IMR-90 (cell line): ENCODE measurements around the gene CDH13. TPM values are rescaled to one million over a fixed set of nuclear protein-coding genes. Genes with fewer than 3 reads are reported as not detected.

Experiments
- ATAC-seq: fragments of 200-7000 bp; cut with Tn5 transposase; 2 replicates; pipeline ENCODE4 v1.9.1; 2020; ENCODE audit warnings: low read depth, mild to moderate bottlenecking, moderate library complexity
- BruUV-seq: library from RNA; stranded (reverse); fragments of 400-500 nt; replicated peaks from 2 replicates; lab custom pipeline; 2021; lab: Mats Ljungman, UMichigan
- CTCF ChIA-PET: fragments of 300-600 bp; formaldehyde crosslinking; extraction: SDS; loops from one replicate; lab custom pipeline; 2021; ENCODE audit warnings: antibody characterized with exemption; lab: Yijun Ruan, JAX
- POLR2A ChIA-PET: fragments of 300-600 bp; sonication (Branson Sonifier 250); formaldehyde crosslinking; loops from one replicate; lab custom pipeline; 2022; ENCODE audit warnings: antibody characterized with exemption; ENCODE audit not compliant: unreplicated experiment; lab: Charles Lee
- DNase-seq: peaks from one replicate; pipeline ENCODE4 v3.0.0; 2013
- H2AFZ ChIP-seq: replicated peaks from 2 replicates; pipeline ENCODE3; 2013; ENCODE audit warnings: low read length, mild to moderate bottlenecking; ENCODE audit not compliant: poor library complexity
- H2AK5ac ChIP-seq: 2 replicates; pipeline ENCODE4 v1.6.1; 2013; ENCODE audit warnings: low read depth, low read length, inconsistent platforms
- H2AK9ac ChIP-seq: replicated peaks from 2 replicates; pipeline ENCODE3; 2013; ENCODE audit warnings: mild to moderate bottlenecking, low read depth, low read length, moderate library complexity; ENCODE audit not compliant: poor library complexity
- H2BK120ac ChIP-seq: 2 replicates; pipeline ENCODE4 v1.6.1; 2013; ENCODE audit warnings: low read depth, low read length, inconsistent platforms
- H2BK15ac ChIP-seq: 3 replicates; pipeline ENCODE4 v1.6.1; 2013; ENCODE audit warnings: low read depth, low read length, inconsistent platforms
- H2BK20ac ChIP-seq: 2 replicates; pipeline ENCODE4 v1.6.1; 2013; ENCODE audit warnings: low read depth, mild to moderate bottlenecking, inconsistent platforms, low read length, moderate library complexity
- H2BK5ac ChIP-seq: 2 replicates; pipeline ENCODE4 v1.6.1; 2013; ENCODE audit warnings: mild to moderate bottlenecking, low read depth, low read length, inconsistent platforms; ENCODE audit not compliant: poor library complexity, severe bottlenecking
- H3K14ac ChIP-seq: replicated peaks from 2 replicates; pipeline ENCODE4 v1.6.1; 2013; ENCODE audit warnings: low read depth, low read length, inconsistent platforms
- H3K18ac ChIP-seq: 2 replicates; pipeline ENCODE4 v1.6.1; 2013; ENCODE audit warnings: low read depth, low read length, control low read depth
- H3K23ac ChIP-seq: 2 replicates; pipeline ENCODE4 v1.6.1; 2013; ENCODE audit warnings: low read depth, low read length, inconsistent platforms
- H3K27ac ChIP-seq: 2 replicates; pipeline ENCODE4 v1.5.1; 2013; ENCODE audit warnings: mild to moderate bottlenecking, control low read depth, low read length; ENCODE audit not compliant: insufficient read depth
- H3K27me3 ChIP-seq: 2 replicates; pipeline ENCODE4 v1.6.1; 2013; ENCODE audit warnings: low read length; ENCODE audit not compliant: control insufficient read depth, insufficient read depth
- H3K36me3 ChIP-seq: 2 replicates; pipeline ENCODE4 v1.6.1; 2013; ENCODE audit warnings: low read length, mixed read lengths; ENCODE audit not compliant: control insufficient read depth, insufficient read depth
- H3K4ac ChIP-seq: 2 replicates; pipeline ENCODE4 v1.6.1; 2013; ENCODE audit warnings: low read depth, low read length, inconsistent platforms
- H3K4me1 ChIP-seq: 2 replicates; pipeline ENCODE4 v1.6.1; 2013; ENCODE audit warnings: low read length, mixed read lengths; ENCODE audit not compliant: control insufficient read depth, insufficient read depth
- H3K4me2 ChIP-seq: 2 replicates; pipeline ENCODE4 v1.6.1; 2013; ENCODE audit warnings: low read depth, mild to moderate bottlenecking, control low read depth, low read length, moderate library complexity
- H3K4me3 ChIP-seq: 2 replicates; pipeline ENCODE4 v1.5.1; 2013; ENCODE audit warnings: low read depth, mild to moderate bottlenecking, control low read depth, low read length, moderate library complexity; ENCODE audit not compliant: insufficient read depth
- H3K56ac ChIP-seq: 2 replicates; pipeline ENCODE4 v1.6.1; 2013; ENCODE audit warnings: low read length, inconsistent platforms; ENCODE audit not compliant: insufficient read depth; ENCODE audit errors: extremely low read depth
- H3K79me1 ChIP-seq, 2 experiments: 2 replicates each; pipeline ENCODE4 v1.6.1; 2013; ENCODE audit warnings: low read length in 2 of 2, inconsistent platforms in 1 of 2, low read depth in 1 of 2
- H3K9ac ChIP-seq: 2 replicates; pipeline ENCODE4 v1.6.1; 2013; ENCODE audit warnings: low read depth, low read length, control low read depth
- H3K9me1 ChIP-seq: 2 replicates; pipeline ENCODE4 v1.6.1; 2013; ENCODE audit warnings: low read length, inconsistent platforms; ENCODE audit not compliant: insufficient read depth
- H3K9me3 ChIP-seq: 2 replicates; pipeline ENCODE4 v1.6.1; 2013; ENCODE audit warnings: low read length; ENCODE audit not compliant: control insufficient read depth, insufficient read depth
- H4K20me1 ChIP-seq: 2 replicates; pipeline ENCODE4 v1.6.1; 2013; ENCODE audit warnings: low read length, inconsistent platforms; ENCODE audit not compliant: insufficient read depth
- H4K5ac ChIP-seq: 2 replicates; pipeline ENCODE4 v1.6.1; 2013; ENCODE audit warnings: mild to moderate bottlenecking, low read depth, low read length, control low read depth
- H4K8ac ChIP-seq, 2 experiments: 2 replicates each; pipeline ENCODE4 v1.6.1; 2013; ENCODE audit warnings: low read depth in 2 of 2, low read length in 2 of 2, control low read depth in 1 of 2, inconsistent platforms in 1 of 2
- H4K91ac ChIP-seq: 2 replicates; pipeline ENCODE4 v1.6.1; 2013; ENCODE audit warnings: low read depth, low read length, inconsistent platforms; ENCODE audit not compliant: insufficient read depth
- BHLHE40 ChIP-seq: fragments of 150-350 bp; IDR thresholded peaks from 2 replicates; pipeline ENCODE4 v1.6.1; 2016; ENCODE audit warnings: mild to moderate bottlenecking, low read depth, low read length
- CEBPB ChIP-seq: IDR thresholded peaks from 2 replicates; pipeline ENCODE4 v1.6.1; 2012; ENCODE audit warnings: low read depth, low read length, improper control_type of control experiment
- CHD1 ChIP-seq: IDR thresholded peaks from 2 replicates; pipeline ENCODE4 v1.6.1; 2012; ENCODE audit warnings: low read depth, low read length, improper control_type of control experiment
- CTCF ChIP-seq: conservative IDR thresholded peaks from 2 replicates; pipeline ENCODE4 v1.5.1; 2012; ENCODE audit warnings: mild to moderate bottlenecking, low read depth, low read length, improper control_type of control experiment
- ELK1 ChIP-seq: fragments of 150-350 bp; IDR thresholded peaks from 2 replicates; pipeline ENCODE4 v1.6.1; 2016; ENCODE audit warnings: low read depth, mild to moderate bottlenecking, low read length, moderate library complexity, borderline replicate concordance
- FOS ChIP-seq: fragments of 150-350 bp; IDR thresholded peaks from 2 replicates; pipeline ENCODE4 v1.6.1; 2016; ENCODE audit warnings: low read depth, low read length
- MXI1 ChIP-seq: IDR thresholded peaks from 2 replicates; pipeline ENCODE4 v1.6.1; 2012; ENCODE audit warnings: low read depth, mild to moderate bottlenecking, low read length, moderate library complexity, borderline replicate concordance
- POLR2A ChIP-seq: IDR thresholded peaks from 2 replicates; pipeline ENCODE4 v1.6.1; 2012; ENCODE audit warnings: mild to moderate bottlenecking, low read depth, low read length
- RAD21 ChIP-seq: IDR thresholded peaks from 2 replicates; pipeline ENCODE4 v1.6.1; 2012; ENCODE audit warnings: low read length, improper control_type of control experiment
- SMC3 ChIP-seq: fragments of 150-350 bp; IDR thresholded peaks from 2 replicates; pipeline ENCODE4 v1.6.1; 2016; ENCODE audit warnings: low read depth, mild to moderate bottlenecking, antibody characterized with exemption, low read length, moderate library complexity
- WGBS, 2 experiments: methylation state at CpG; one replicate each; pipeline versions ENCODE4 v1.1.5 to v1.1.7; 2013; ENCODE audit warnings: missing lambda C conversion rate in 2 of 2; ENCODE audit not compliant: insufficient read length in 1 of 2; ENCODE audit errors: extremely low coverage in 2 of 2; 5-methylcytosine and 5-hydroxymethylcytosine counted together
- dilution Hi-C: fragments of 300-500 bp; cut with HindIII; formaldehyde crosslinking; loops from one replicate; pipeline ENCODE4 v1.14.3; 2018; ENCODE audit warnings: low sequenced_read_pairs; ENCODE audit not compliant: unreplicated experiment
- in situ Hi-C: fragments of 300-500 bp; cut with MboI; formaldehyde crosslinking; loops from 3 replicates; pipeline ENCODE4 v1.14.3; 2019; ENCODE audit warnings: low sequenced_read_pairs, inconsistent platforms, mixed read lengths
- intact Hi-C: fragments of 100-400 bp; cut with micrococcal nuclease; formaldehyde crosslinking; loops from 2 replicates; pipeline ENCODE4 v1.10.0; 2022
- polyA plus RNA-seq, 3 experiments: library from polyadenylated mRNA; depleted of rRNA; stranded (reverse); fragments of >200 nt; gene quantifications; 2 replicates each; pipeline ENCODE4 v1.2.3, GENCODE V29; 2012; ENCODE audit warnings: low replicate concordance in 1 of 3
- total RNA-seq: library from RNA; depleted of rRNA; stranded (reverse); fragments of >200 nt; gene quantifications from 2 replicates; pipeline ENCODE4 v1.2.3, GENCODE V29; 2012
- TF ChIP-seq, protein P1 (sequence below): fragments of 150-350 bp; IDR thresholded peaks from 2 replicates; pipeline ENCODE4 v1.6.1; 2017; ENCODE audit warnings: mild to moderate bottlenecking, antibody characterized with exemption, low read length, low read depth

The CDH13 gene
- total and polyA plus RNA-seq, 2 of the 4 experiments (the other 2 are of a cell fraction): 61.6 to 74.7 TPM

DNA sequence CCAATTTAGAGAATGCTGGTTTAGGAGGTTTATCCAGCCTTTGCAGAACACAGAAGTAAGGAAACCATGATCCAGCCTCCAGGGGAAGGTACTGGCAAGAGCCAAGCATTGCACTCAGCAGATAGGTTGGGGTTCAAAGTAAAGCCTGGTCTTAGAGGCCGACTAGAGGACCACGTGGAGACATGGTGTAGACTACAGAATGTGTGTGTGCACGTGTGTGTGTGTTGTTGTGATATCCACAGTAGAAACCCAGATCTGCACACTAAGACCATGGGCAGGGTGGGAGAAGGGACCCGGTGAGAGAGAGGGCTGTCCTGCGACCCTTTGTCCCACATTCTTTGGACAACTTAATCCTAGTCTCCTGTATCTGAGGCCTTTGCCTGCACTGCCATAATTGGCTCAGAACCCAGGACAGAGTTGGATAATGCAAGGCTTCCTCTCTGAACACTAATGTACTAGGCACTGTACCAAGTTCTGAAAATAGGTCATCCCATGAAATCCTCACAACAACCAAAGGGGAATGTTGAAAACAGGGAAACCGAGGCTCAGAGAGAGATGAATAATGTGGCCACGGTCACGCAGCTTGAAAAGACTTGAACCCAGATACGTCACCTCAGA, 855.9 kb downstream of the CDH13 start:
- TF ChIP-seq CTCF (no peak), CEBPB (no peak), CHD1 (no peak), SMC3 (no peak), ELK1 (no peak), RAD21 (no peak), BHLHE40 (no peak), POLR2A (no peak), MXI1 (no peak), FOS (no peak)
- TF ChIP-seq, protein P1, sequence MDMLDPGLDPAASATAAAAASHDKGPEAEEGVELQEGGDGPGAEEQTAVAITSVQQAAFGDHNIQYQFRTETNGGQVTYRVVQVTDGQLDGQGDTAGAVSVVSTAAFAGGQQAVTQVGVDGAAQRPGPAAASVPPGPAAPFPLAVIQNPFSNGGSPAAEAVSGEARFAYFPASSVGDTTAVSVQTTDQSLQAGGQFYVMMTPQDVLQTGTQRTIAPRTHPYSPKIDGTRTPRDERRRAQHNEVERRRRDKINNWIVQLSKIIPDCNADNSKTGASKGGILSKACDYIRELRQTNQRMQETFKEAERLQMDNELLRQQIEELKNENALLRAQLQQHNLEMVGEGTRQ: no peak
- no peak overlapping the region for H3K9ac ChIP-seq
- no peaks in the 10 kb centered on the region for H4K20me1 ChIP-seq
- no peaks in the 10 kb centered on the region for H3K9me1 ChIP-seq
- H2BK5ac ChIP-seq: no peak overlapping the region
- no peak for ATAC-seq
- no peak overlapping the region for H3K4me2 ChIP-seq
- H3K9me3 ChIP-seq: no peaks in the 10 kb centered on the region
- no peak overlapping the region for H3K23ac ChIP-seq
- no peak for DNase-seq
- in situ Hi-C loops: no loop called here
- H3K56ac ChIP-seq: no peak overlapping the region
- no peak overlapping the region for H2BK15ac ChIP-seq
- BruUV-seq: no TSS peak
- no peaks in the 10 kb centered on the region for H3K4me1 ChIP-seq
- CTCF ChIA-PET: no interaction called here
- H4K8ac ChIP-seq: no peak overlapping the region
- no peaks in the 10 kb centered on the region for H3K27me3 ChIP-seq
- POLR2A ChIA-PET: no interaction called here
- no peak overlapping the region for H3K4me3 ChIP-seq
- no peak overlapping the region for H2AFZ ChIP-seq
- no peak overlapping the region for H2AK5ac ChIP-seq
- no peak overlapping the region for H4K91ac ChIP-seq
- dilution Hi-C loops: no loop called here
- no peaks in the 10 kb centered on the region; a peak in 1 of 4 replicates for H3K79me1 ChIP-seq
- no peak overlapping the region for H2BK20ac ChIP-seq
- H4K5ac ChIP-seq: no peak overlapping the region
- no peak overlapping the region for H2AK9ac ChIP-seq
- no CpG with 5 or more reads among the region's 9 CpGs for WGBS, 2 experiments
- H2BK120ac ChIP-seq: no peak overlapping the region
- no peak overlapping the region for H3K4ac ChIP-seq
- H3K18ac ChIP-seq: no peak overlapping the region
- no peak overlapping the region for H3K14ac ChIP-seq
- intact Hi-C loops: no loop called here
- H3K36me3 ChIP-seq: no peaks in the 10 kb centered on the region
- H3K27ac ChIP-seq: no peak overlapping the region
